Loucy (cell line): Measurements from ENCODE around the gene CERS2.

Source experiments
- H2AFZ ChIP-seq: fragments of 200-600 bp; sonication (generic); 2 replicates; pipeline ENCODE4 v1.6.0; 2016; ENCODE audit warnings: antibody characterized with exemption, mild to moderate bottlenecking, low read length, moderate library complexity
- H3F3A ChIP-seq: fragments of 200-600 bp; 2 replicates; pipeline ENCODE4 v1.6.0; 2016; ENCODE audit warnings: antibody characterized with exemption, low read depth, mild to moderate bottlenecking
- H3K27me3 ChIP-seq: fragments of 200-600 bp; sonication (generic); 2 replicates; pipeline ENCODE4 v1.6.1; 2014; ENCODE audit warnings: low read length, mild to moderate bottlenecking; ENCODE audit not compliant: insufficient read depth, poor library complexity, severe bottlenecking
- H3K36me3 ChIP-seq: fragments of 200-600 bp; sonication (generic); 2 replicates; pipeline ENCODE4 v1.6.1; 2016; ENCODE audit warnings: low read length; ENCODE audit not compliant: insufficient read depth
- H3K4me1 ChIP-seq: fragments of 200-600 bp; sonication (generic); 2 replicates; pipeline ENCODE4 v1.5.1; 2014; ENCODE audit warnings: low read length, mild to moderate bottlenecking; ENCODE audit not compliant: insufficient read depth, poor library complexity, severe bottlenecking
- H3K4me2 ChIP-seq: fragments of 200-600 bp; sonication (generic); 2 replicates; pipeline ENCODE4 v1.6.0; 2014; ENCODE audit warnings: antibody characterized with exemption, low read length, low read depth, mild to moderate bottlenecking; ENCODE audit not compliant: poor library complexity, severe bottlenecking
- H3K4me3 ChIP-seq: fragments of 200-600 bp; sonication (generic); 2 replicates; pipeline ENCODE4 v1.5.1; 2014; ENCODE audit warnings: low read length, mild to moderate bottlenecking, mixed read lengths; ENCODE audit not compliant: poor library complexity, severe bottlenecking
- H3K79me2 ChIP-seq: fragments of 200-600 bp; sonication (generic); 2 replicates; pipeline ENCODE4 v1.6.1; 2014; ENCODE audit warnings: low read length; ENCODE audit not compliant: insufficient read depth
- H3K9ac ChIP-seq: fragments of 200-600 bp; sonication (generic); 2 replicates; pipeline ENCODE4 v1.6.0; 2014; ENCODE audit warnings: mild to moderate bottlenecking, low read depth, low read length, moderate library complexity; ENCODE audit not compliant: poor library complexity, severe bottlenecking
- H3K9me2 ChIP-seq: fragments of 200-600 bp; sonication (generic); replicated peaks from 2 replicates; pipeline ENCODE4 v1.6.1; 2016; ENCODE audit warnings: low read depth, low read length, mixed read lengths
- H3K9me3 ChIP-seq: fragments of 200-600 bp; sonication (generic); 2 replicates; pipeline ENCODE4 v1.6.1; 2014; ENCODE audit warnings: mild to moderate bottlenecking, antibody characterized with exemption, low read length, low read depth; ENCODE audit not compliant: insufficient read depth
- H4K20me1 ChIP-seq: fragments of 200-600 bp; sonication (generic); 2 replicates; pipeline ENCODE4 v1.6.0; 2014; ENCODE audit warnings: antibody characterized with exemption, low read length, mild to moderate bottlenecking; ENCODE audit not compliant: insufficient read depth, poor library complexity, severe bottlenecking
- EZH2phosphoT487 ChIP-seq: fragments of 200-600 bp; IDR thresholded peaks from 2 replicates; pipeline ENCODE4 v1.6.1; 2018; ENCODE audit warnings: antibody characterized with exemption, mild to moderate bottlenecking, moderate library complexity, borderline replicate concordance
- TF ChIP-seq, protein P1 (sequence below): fragments of 200-600 bp; sonication (generic); conservative IDR thresholded peaks from 2 replicates; pipeline ENCODE4 v1.5.1; 2014; ENCODE audit warnings: mild to moderate bottlenecking, antibody characterized with exemption, low read length

The CERS2 gene

DNA sequence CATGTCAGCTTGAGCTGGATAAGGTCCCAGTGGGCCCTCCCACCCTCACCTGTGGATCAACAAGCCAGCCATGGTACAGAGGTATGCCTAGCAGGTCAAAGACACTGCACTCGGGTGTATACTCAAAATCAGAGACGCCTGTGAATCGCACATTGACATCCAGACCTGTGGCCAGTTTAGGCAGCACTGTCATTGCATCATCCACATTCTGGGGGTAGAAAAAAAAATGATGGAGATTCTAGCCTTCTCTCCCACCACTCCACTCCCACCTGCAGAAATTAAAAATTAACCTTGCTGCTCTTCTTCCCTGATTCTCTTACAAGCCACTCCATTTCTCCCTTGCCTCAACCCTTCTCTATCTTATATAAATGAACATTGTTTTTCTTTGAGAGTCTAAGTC lies 25.8 kb upstream of the CERS2 start:
- no peak overlapping the region for H3K4me3 ChIP-seq
- no peaks in the 10 kb centered on the region for H4K20me1 ChIP-seq
- peaks cover 8% of the 10 kb centered on the region for H3K79me2 ChIP-seq
- H3K4me2 ChIP-seq, result no peak overlapping the region
- no peaks in the 10 kb centered on the region for H3K27me3 ChIP-seq
- H3F3A ChIP-seq, result no peaks in the 10 kb centered on the region
- H3K9me2 ChIP-seq, result no peaks in the 10 kb centered on the region
- no peak overlapping the region for H2AFZ ChIP-seq
- no peak for TF ChIP-seq EZH2phosphoT487
- TF ChIP-seq, protein P1, sequence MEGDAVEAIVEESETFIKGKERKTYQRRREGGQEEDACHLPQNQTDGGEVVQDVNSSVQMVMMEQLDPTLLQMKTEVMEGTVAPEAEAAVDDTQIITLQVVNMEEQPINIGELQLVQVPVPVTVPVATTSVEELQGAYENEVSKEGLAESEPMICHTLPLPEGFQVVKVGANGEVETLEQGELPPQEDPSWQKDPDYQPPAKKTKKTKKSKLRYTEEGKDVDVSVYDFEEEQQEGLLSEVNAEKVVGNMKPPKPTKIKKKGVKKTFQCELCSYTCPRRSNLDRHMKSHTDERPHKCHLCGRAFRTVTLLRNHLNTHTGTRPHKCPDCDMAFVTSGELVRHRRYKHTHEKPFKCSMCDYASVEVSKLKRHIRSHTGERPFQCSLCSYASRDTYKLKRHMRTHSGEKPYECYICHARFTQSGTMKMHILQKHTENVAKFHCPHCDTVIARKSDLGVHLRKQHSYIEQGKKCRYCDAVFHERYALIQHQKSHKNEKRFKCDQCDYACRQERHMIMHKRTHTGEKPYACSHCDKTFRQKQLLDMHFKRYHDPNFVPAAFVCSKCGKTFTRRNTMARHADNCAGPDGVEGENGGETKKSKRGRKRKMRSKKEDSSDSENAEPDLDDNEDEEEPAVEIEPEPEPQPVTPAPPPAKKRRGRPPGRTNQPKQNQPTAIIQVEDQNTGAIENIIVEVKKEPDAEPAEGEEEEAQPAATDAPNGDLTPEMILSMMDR, result no peak
- peaks cover 24% of the 10 kb centered on the region for H3K4me1 ChIP-seq
- no peaks in the 10 kb centered on the region for H3K36me3 ChIP-seq
- no peak overlapping the region for H3K9ac ChIP-seq
- no peaks in the 10 kb centered on the region for H3K9me3 ChIP-seq

DNA sequence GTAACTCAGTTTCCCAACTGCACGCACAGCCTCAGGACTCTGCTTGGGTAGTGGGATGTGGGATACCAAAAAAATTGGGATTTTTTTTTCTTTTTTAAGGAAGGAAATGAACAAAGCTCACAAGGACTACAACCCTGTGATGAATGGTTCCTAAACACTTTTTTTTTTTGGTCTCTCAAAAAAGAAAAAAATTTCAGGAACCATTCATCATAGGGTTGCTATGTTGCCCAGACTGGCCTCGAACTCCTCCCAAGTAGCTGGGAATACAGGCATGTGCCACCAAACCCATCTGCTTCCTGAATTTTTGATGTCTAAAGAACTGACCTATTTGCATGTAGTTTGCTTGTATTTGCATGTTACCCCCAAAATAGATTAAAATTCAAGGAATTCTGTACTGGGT lies 25.3 kb upstream of the CERS2 start:
- Histone ChIP-seq H3K4me1 (peaks cover 24% of the 10 kb centered on the region), H3K4me2 (no peak overlapping the region), H4K20me1 (no peaks in the 10 kb centered on the region), H3F3A (no peaks in the 10 kb centered on the region), H3K9me3 (no peaks in the 10 kb centered on the region), H3K36me3 (no peaks in the 10 kb centered on the region), H3K27me3 (no peaks in the 10 kb centered on the region), H3K9me2 (no peaks in the 10 kb centered on the region), H3K79me2 (peaks cover 7% of the 10 kb centered on the region), H3K9ac (no peak overlapping the region), H2AFZ (no peak overlapping the region), H3K4me3 (no peak overlapping the region)
- no peak for TF ChIP-seq EZH2phosphoT487
- TF ChIP-seq, protein P1, result no peak

DNA sequence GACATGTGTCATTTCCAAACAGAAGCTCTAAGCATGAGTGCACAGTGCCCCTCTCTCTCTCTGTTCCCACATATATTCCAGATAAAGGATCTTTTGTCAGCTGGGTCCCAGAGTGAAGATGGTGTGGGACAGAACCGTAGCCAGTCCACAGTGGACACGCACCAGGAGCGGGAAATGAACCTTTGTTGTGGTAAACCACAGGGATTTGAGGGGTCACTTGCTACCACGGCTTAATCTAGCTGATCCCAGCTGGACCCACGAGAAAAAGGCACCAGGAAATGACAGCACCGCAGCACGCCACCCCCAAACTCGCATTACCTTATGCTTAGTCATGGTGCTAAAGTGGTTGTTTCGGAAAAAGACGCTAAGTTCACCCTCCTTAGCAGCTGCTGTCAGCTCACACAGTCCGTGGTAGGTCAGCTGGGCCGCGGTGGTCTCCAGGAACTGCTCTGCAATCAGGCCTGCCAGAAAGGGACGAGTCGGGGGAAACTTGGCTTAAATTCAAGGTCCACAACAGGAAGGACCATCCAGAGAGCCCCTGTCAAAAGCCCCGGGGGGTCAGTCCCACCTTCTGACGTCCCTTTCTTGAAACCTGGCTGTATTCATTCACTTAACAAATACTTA lies 24.5 kb upstream of the CERS2 start:
- Histone ChIP-seq H3F3A (no peaks in the 10 kb centered on the region), H3K9me2 (no peaks in the 10 kb centered on the region), H2AFZ (no peak overlapping the region), H3K36me3 (no peaks in the 10 kb centered on the region), H3K9ac (no peak overlapping the region), H3K79me2 (peaks cover 4% of the 10 kb centered on the region; the same call in 1 of the 2 replicates), H3K4me2 (no peak overlapping the region), H3K27me3 (no peaks in the 10 kb centered on the region), H3K9me3 (no peaks in the 10 kb centered on the region), H4K20me1 (no peaks in the 10 kb centered on the region), H3K4me1 (peaks cover 22% of the 10 kb centered on the region), H3K4me3 (no peak overlapping the region)
- no peak for TF ChIP-seq EZH2phosphoT487
- TF ChIP-seq, protein P1, result no peak
